GM21360 (cell line): ENCODE results near the gene HAUS3.
A peak's percentile ranks its signal among the peaks of the same experiment; 100 is the strongest.

Source experiments
- ATAC-seq: cut with Tn5 transposase; IDR thresholded peaks from one replicate; pipeline ENCODE4 v1.9.1; 2021; ENCODE audit warnings: mild to moderate bottlenecking, moderate library complexity; ENCODE audit not compliant: unreplicated experiment

Gene HAUS3

GRCh38 chr4:2264481-2265041 is 22.6 kb upstream of the HAUS3 start:
- ATAC-seq: no peak

GRCh38 chr4:2263926-2264321 is 22.0 kb upstream of the HAUS3 start:
- ATAC-seq: no peak

GRCh38 chr4:2262944-2263250 is 21.0 kb upstream of the HAUS3 start:
- no peak for ATAC-seq

- peak; percentile 89 for ATAC-seq
Measured at GRCh38 chr4:2262145-2262943, 20.4 kb upstream of the HAUS3 start.

GRCh38 chr4:2261853-2262144 is 19.9 kb upstream of the HAUS3 start, which contains the start of gene MXD4:
Gene MXD4 (minus strand): TSS chr4:2262109. CDS start chr4:2261980, 129 bp downstream.
- no peak for ATAC-seq

- peak; percentile 29 for ATAC-seq
Measured at GRCh38 chr4:2261110-2261852, 19.4 kb upstream of the HAUS3 start.

GRCh38 chr4:2260344-2261109 is 18.6 kb upstream of the HAUS3 start:
- ATAC-seq: no peak

GRCh38 chr4:2259541-2260343 is 17.8 kb upstream of the HAUS3 start:
- no peak for ATAC-seq

- ATAC-seq: no peak
Measured at GRCh38 chr4:2259036-2259540, 17.2 kb upstream of the HAUS3 start.

GRCh38 chr4:2258091-2259035 is 16.4 kb upstream of the HAUS3 start:
- ATAC-seq: no peak

GRCh38 chr4:2257361-2258081 is 15.6 kb upstream of the HAUS3 start:
- ATAC-seq: no peak

- ATAC-seq: no peak
Measured at GRCh38 chr4:2256781-2257191, 14.9 kb upstream of the HAUS3 start.

- no peak for ATAC-seq
Measured at GRCh38 chr4:2256156-2256731, 14.3 kb upstream of the HAUS3 start.

GRCh38 chr4:2255501-2256155 is 13.7 kb upstream of the HAUS3 start:
- no peak for ATAC-seq

- no peak for ATAC-seq
Measured at GRCh38 chr4:2254665-2255500, 13.0 kb upstream of the HAUS3 start.

- ATAC-seq: no peak
Measured at GRCh38 chr4:2253160-2254084, 11.5 kb upstream of the HAUS3 start.
